GM12872 (cell line): ENCODE measurements around the gene POU2AF1.

Experiments used
- CTCF ChIP-seq: IDR thresholded peaks from 3 replicates; pipeline ENCODE4 v1.5.1; 2011; ENCODE audit warnings: low read depth, mild to moderate bottlenecking, low read length, moderate library complexity; ENCODE audit not compliant: insufficient read depth

Gene POU2AF1

GRCh38 chr11:111379602-111380136 lies 594 bp upstream of the POU2AF1 start:
- no peak for TF ChIP-seq CTCF

GRCh38 chr11:111378185-111378860 lies 752 bp downstream of the POU2AF1 start:
- no peak for TF ChIP-seq CTCF

- no peak for TF ChIP-seq CTCF
Observed at GRCh38 chr11:111376181-111376871, 2.7 kb downstream of the POU2AF1 start.

- TF ChIP-seq CTCF, result no peak
Observed at GRCh38 chr11:111373590-111373989, 5.5 kb downstream of the POU2AF1 start.

GRCh38 chr11:111372538-111372937 lies 6.5 kb downstream of the POU2AF1 start:
- TF ChIP-seq CTCF, result no peak

GRCh38 chr11:111370902-111371578 lies 8.0 kb downstream of the POU2AF1 start:
- TF ChIP-seq CTCF, result no peak

GRCh38 chr11:111370270-111370901 lies 8.7 kb downstream of the POU2AF1 start:
- TF ChIP-seq CTCF, result no peak
